ENCODE measurements around the gene SPATA1.

The SPATA1 gene

DNA sequence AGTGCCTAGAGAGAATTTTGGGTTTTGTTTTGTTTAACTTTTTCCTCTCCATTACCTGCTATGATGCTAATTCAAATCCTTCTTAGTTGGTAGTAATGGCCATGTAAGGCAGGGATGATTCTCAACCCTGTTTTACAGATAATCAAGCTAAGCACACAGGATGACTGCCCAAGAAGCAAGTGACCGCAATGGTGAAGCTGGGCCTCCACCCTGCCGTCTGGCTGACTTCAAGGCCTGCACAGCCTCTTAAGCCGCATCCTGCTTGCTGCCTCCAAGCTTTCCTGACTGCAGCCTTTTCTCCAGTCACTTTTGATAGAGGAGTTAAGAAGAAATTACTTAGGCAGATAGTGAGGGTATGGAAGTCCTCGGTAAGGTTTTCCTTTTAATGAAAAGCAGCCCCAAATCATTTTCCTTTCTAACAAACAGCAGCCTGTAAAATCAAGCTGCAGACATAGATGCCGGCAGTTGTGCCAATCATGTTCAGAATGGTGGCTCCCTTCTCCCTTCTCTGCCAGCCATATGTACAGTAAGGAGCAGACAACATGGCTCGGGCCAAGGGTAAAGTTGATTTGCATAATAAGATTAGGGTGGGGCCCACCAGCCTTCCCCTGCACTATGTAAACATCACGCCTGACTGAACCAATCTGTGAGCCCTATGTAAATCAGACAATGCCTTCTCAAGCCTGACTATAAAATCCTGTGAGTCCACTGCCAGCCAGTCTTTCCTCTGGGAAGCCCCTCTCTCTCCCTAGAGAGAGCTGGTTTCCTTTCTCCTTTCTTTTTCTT is 76.8 kb downstream of the SPATA1 start:
- H3K27me3 ChIP-seq (ENCODE audit: control insufficient read depth, low read length): no peaks in the 10 kb centered on the region
- no peaks in the 10 kb centered on the region for H3K79me2 ChIP-seq (ENCODE audit: control insufficient read depth, low read length)
- H3K4me1 ChIP-seq (ENCODE audit: control insufficient read depth, low read length): peaks cover 15% of the 10 kb centered on the region
- peaks cover 6% of the 10 kb centered on the region; the same call in 1 of the 2 replicates for H3K9me3 ChIP-seq (ENCODE audit: control insufficient read depth, insufficient read depth, low read length)
- H3K9me2 ChIP-seq (replicated peaks; ENCODE audit: control insufficient read depth, low read length): no peaks in the 10 kb centered on the region
- no peak overlapping the region for H3K27ac ChIP-seq (ENCODE audit: low read depth, low read length)
- H3K4me2 ChIP-seq (ENCODE audit: low read length): no peak overlapping the region
- no peaks in the 10 kb centered on the region for H3K36me3 ChIP-seq (ENCODE audit: control insufficient read depth, low read length)
- H3F3A ChIP-seq (ENCODE audit: control insufficient read depth, insufficient read depth): no peaks in the 10 kb centered on the region
- TF ChIP-seq, protein P1, sequence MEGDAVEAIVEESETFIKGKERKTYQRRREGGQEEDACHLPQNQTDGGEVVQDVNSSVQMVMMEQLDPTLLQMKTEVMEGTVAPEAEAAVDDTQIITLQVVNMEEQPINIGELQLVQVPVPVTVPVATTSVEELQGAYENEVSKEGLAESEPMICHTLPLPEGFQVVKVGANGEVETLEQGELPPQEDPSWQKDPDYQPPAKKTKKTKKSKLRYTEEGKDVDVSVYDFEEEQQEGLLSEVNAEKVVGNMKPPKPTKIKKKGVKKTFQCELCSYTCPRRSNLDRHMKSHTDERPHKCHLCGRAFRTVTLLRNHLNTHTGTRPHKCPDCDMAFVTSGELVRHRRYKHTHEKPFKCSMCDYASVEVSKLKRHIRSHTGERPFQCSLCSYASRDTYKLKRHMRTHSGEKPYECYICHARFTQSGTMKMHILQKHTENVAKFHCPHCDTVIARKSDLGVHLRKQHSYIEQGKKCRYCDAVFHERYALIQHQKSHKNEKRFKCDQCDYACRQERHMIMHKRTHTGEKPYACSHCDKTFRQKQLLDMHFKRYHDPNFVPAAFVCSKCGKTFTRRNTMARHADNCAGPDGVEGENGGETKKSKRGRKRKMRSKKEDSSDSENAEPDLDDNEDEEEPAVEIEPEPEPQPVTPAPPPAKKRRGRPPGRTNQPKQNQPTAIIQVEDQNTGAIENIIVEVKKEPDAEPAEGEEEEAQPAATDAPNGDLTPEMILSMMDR (IDR thresholded peaks at IDR 0.05; ENCODE audit: low read depth, low read length, poor library complexity, severe bottlenecking): no peak
- TF ChIP-seq EZH2phosphoT487 (IDR thresholded peaks at IDR 0.05; ENCODE audit: borderline replicate concordance, low read length): no peak
- H3K4me3 ChIP-seq (ENCODE audit: low read length): no peak overlapping the region
- H4K20me1 ChIP-seq (ENCODE audit: control insufficient read depth, insufficient read depth, low read depth, low read length): no peaks in the 10 kb centered on the region

DNA sequence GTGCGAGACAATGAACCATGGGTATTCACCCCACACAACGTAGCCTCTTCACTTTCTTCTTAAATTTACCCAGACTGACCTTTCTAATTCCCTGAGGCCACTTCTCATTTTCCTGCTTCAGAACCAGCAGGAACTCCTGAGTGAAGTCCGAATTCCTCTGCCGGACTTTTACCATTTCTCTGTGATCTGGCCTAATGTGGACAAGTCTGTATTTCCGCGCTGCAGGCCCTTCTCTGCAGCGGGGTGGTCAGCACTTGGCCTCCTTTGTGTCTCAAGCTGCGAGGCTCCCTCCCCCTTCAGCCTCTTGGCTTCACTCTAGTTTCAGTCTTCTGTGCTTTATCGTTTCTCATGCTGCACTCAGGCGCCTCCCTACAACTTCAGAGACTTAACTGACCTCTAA is 77.5 kb downstream of the SPATA1 start:
- peaks cover 15% of the 10 kb centered on the region for H3K4me1 ChIP-seq (ENCODE audit: control insufficient read depth, low read length)
- no peak for TF ChIP-seq EZH2phosphoT487 (IDR thresholded peaks at IDR 0.05; ENCODE audit: borderline replicate concordance, low read length)
- TF ChIP-seq, protein P1 (IDR thresholded peaks at IDR 0.05; ENCODE audit: low read depth, low read length, poor library complexity, severe bottlenecking): no peak
- peaks cover 6% of the 10 kb centered on the region; the same call in 1 of the 2 replicates for H3K9me3 ChIP-seq (ENCODE audit: control insufficient read depth, insufficient read depth, low read length)
- no peaks in the 10 kb centered on the region for H3K79me2 ChIP-seq (ENCODE audit: control insufficient read depth, low read length)
- no peak overlapping the region for H3K27ac ChIP-seq (ENCODE audit: low read depth, low read length)
- no peaks in the 10 kb centered on the region for H3K9me2 ChIP-seq (replicated peaks; ENCODE audit: control insufficient read depth, low read length)
- no peaks in the 10 kb centered on the region for H3K36me3 ChIP-seq (ENCODE audit: control insufficient read depth, low read length)
- no peaks in the 10 kb centered on the region for H3F3A ChIP-seq (ENCODE audit: control insufficient read depth, insufficient read depth)
- H3K27me3 ChIP-seq (ENCODE audit: control insufficient read depth, low read length): no peaks in the 10 kb centered on the region
- no peak overlapping the region for H3K4me2 ChIP-seq (ENCODE audit: low read length)
- no peaks in the 10 kb centered on the region for H4K20me1 ChIP-seq (ENCODE audit: control insufficient read depth, insufficient read depth, low read depth, low read length)
- no peak overlapping the region for H3K4me3 ChIP-seq (ENCODE audit: low read length)

DNA sequence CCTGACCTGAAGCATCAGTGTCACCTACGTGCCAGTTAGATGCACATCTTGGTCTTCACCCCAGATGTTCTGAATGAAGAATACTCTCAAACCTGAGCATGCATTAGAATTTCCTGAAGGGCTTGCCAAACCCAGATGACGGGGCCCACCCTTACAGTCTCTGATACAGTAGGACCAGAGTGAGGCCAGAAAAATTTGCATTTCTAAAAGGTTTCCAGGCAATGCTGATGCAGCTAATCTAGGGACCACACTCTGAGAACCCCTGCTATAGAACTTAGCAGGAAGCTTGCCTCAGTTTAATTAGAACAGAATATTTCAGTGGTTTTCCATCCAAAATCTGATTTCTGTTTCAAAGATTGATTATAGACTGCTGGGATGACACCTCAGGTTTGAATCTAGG is 77.9 kb downstream of the SPATA1 start:
- Histone ChIP-seq H3K9me2 (replicated peaks; ENCODE audit: control insufficient read depth, low read length) (no peaks in the 10 kb centered on the region), H3K9me3 (ENCODE audit: control insufficient read depth, insufficient read depth, low read length) (peaks cover 6% of the 10 kb centered on the region; the same call in 1 of the 2 replicates), H4K20me1 (ENCODE audit: control insufficient read depth, insufficient read depth, low read depth, low read length) (no peaks in the 10 kb centered on the region), H3K4me1 (ENCODE audit: control insufficient read depth, low read length) (peaks cover 15% of the 10 kb centered on the region), H3K4me2 (ENCODE audit: low read length) (no peak overlapping the region), H3K4me3 (ENCODE audit: low read length) (no peak overlapping the region), H3K27me3 (ENCODE audit: control insufficient read depth, low read length) (no peaks in the 10 kb centered on the region), H3F3A (ENCODE audit: control insufficient read depth, insufficient read depth) (no peaks in the 10 kb centered on the region), H3K79me2 (ENCODE audit: control insufficient read depth, low read length) (no peaks in the 10 kb centered on the region), H3K36me3 (ENCODE audit: control insufficient read depth, low read length) (no peaks in the 10 kb centered on the region), H3K27ac (ENCODE audit: low read depth, low read length) (no peak overlapping the region)
- TF ChIP-seq, protein P1 (IDR thresholded peaks at IDR 0.05; ENCODE audit: low read depth, low read length, poor library complexity, severe bottlenecking): no peak
- TF ChIP-seq EZH2phosphoT487 (IDR thresholded peaks at IDR 0.05; ENCODE audit: borderline replicate concordance, low read length): no peak
